GM12878 (cell line): ENCODE measurements around the gene NAA35. TPM values are rescaled to one million over a fixed set of nuclear protein-coding genes. Genes with fewer than 3 reads are reported as not detected.

Experiments used
- ATAC-seq: fragments of 200-7000 bp; cut with Tn5 transposase; 3 replicates; pipeline ENCODE4 v1.9.1; 2020; ENCODE audit warnings: mild to moderate bottlenecking, moderate library complexity
- BruUV-seq: library from RNA; stranded (reverse); fragments of 400-500 nt; replicated peaks from 2 replicates; lab custom pipeline; 2021; lab: Mats Ljungman, UMichigan
- CTCF ChIA-PET: fragments of 300-600 bp; sonication (Branson Sonifier 250); formaldehyde crosslinking; extraction: SDS; loops from one replicate; lab custom pipeline; 2021; ENCODE audit warnings: inconsistent platforms; lab: Yijun Ruan, JAX
- POLR2A ChIA-PET: fragments of 350-600 bp; formaldehyde crosslinking; extraction: SDS; loops from one replicate; lab custom pipeline; 2021; ENCODE audit warnings: inconsistent platforms; lab: Charles Lee
- RAD21 ChIA-PET: fragments of 300-600 bp; sonication (Branson Sonifier 250); formaldehyde crosslinking; loops from one replicate; lab custom pipeline; 2023; ENCODE audit warnings: antibody characterized with exemption; ENCODE audit not compliant: unreplicated experiment; lab: Charles Lee
- SMC1A ChIA-PET: fragments of 300-600 bp; sonication (Branson Sonifier 250); formaldehyde crosslinking; loops from one replicate; lab custom pipeline; 2023; ENCODE audit not compliant: unreplicated experiment, uncharacterized antibody; lab: Charles Lee
- DNase-seq: peaks from one replicate; pipeline ENCODE4 v3.0.0-alpha.2; 2011; ENCODE audit warnings: low read depth, low spot score
- FAIRE-seq: peaks from 3 replicates; lab custom pipeline; 2011; peaks lifted over from hg19 to GRCh38; lab: Jason Lieb, UNC
- H2AFZ ChIP-seq: 2 replicates; pipeline ENCODE4 v1.6.0; 2011; ENCODE audit warnings: low read depth, low read length, control low read depth; ENCODE audit not compliant: control insufficient read depth
- H3K27ac ChIP-seq: 2 replicates; pipeline ENCODE4 v1.5.1; 2011; ENCODE audit warnings: control low read depth; ENCODE audit not compliant: control insufficient read depth, insufficient read depth
- H3K27me3 ChIP-seq, 2 experiments: replicated peaks in 1 of 2; 2 replicates each; pipeline versions ENCODE4 v1.6.0 to v1.6.1; 2011; ENCODE audit warnings: low read length in 1 of 2; ENCODE audit not compliant: control insufficient read depth in 2 of 2, insufficient read depth in 2 of 2
- H3K36me3 ChIP-seq, 2 experiments: 2 replicates each; pipeline ENCODE4 v1.5.1; 2011; ENCODE audit warnings: low read length in 1 of 2; ENCODE audit not compliant: control insufficient read depth in 2 of 2, insufficient read depth in 2 of 2
- H3K4me1 ChIP-seq: 2 replicates; pipeline ENCODE4 v1.6.1; 2011; ENCODE audit warnings: mild to moderate bottlenecking, low read length, moderate library complexity, mixed read lengths; ENCODE audit not compliant: control insufficient read depth, insufficient read depth
- H3K4me2 ChIP-seq: 2 replicates; pipeline ENCODE4 v1.6.0; 2011; ENCODE audit warnings: control low read depth; ENCODE audit not compliant: control insufficient read depth, insufficient read depth
- H3K4me3 ChIP-seq: fragments of 200-600 bp; sonication (generic); 2 replicates; pipeline ENCODE4 v1.5.1; 2016
- H3K79me2 ChIP-seq: 2 replicates; pipeline ENCODE4 v1.6.0; 2011; ENCODE audit warnings: low read length; ENCODE audit not compliant: control insufficient read depth, insufficient read depth
- H3K9ac ChIP-seq: 2 replicates; pipeline ENCODE4 v1.8.0; 2011; ENCODE audit warnings: low read length, control low read depth, mixed read lengths; ENCODE audit not compliant: control insufficient read depth, insufficient read depth
- H3K9me3 ChIP-seq: replicated peaks from 3 replicates; pipeline ENCODE4 v1.5.1; 2011; ENCODE audit warnings: mild to moderate bottlenecking, low read length; ENCODE audit not compliant: control insufficient read depth, insufficient read depth
- H4K20me1 ChIP-seq: 2 replicates; pipeline ENCODE4 v1.6.0; 2011; ENCODE audit not compliant: control insufficient read depth, insufficient read depth
- BRCA1 ChIP-seq: IDR thresholded peaks from 2 replicates; pipeline ENCODE4 v1.6.1; 2011; ENCODE audit warnings: low read depth, low read length, improper control_type of control experiment
- CEBPZ ChIP-seq: fragments of 150-350 bp; IDR thresholded peaks from 2 replicates; pipeline ENCODE4 v1.6.1; 2016; ENCODE audit warnings: low read depth, low read length
- EED ChIP-seq: sonication (generic); IDR thresholded peaks from 2 replicates; pipeline ENCODE4 v1.6.1; 2016; ENCODE audit warnings: antibody characterized with exemption, low read depth
- FOXK2 ChIP-seq: fragments of 450-650 bp; IDR thresholded peaks from 2 replicates; pipeline ENCODE4 v1.6.1; 2017; ENCODE audit warnings: mild to moderate bottlenecking, moderate library complexity
- HSF1 ChIP-seq: fragments of 150-350 bp; IDR thresholded peaks from 2 replicates; pipeline ENCODE4 v1.6.1; 2014; ENCODE audit warnings: mild to moderate bottlenecking, low read depth, low read length
- IKZF2 ChIP-seq, 2 experiments: fragments of 450-650 bp; IDR thresholded peaks; 2 replicates each; pipeline ENCODE4 v1.6.1; 2017; ENCODE audit warnings: mild to moderate bottlenecking in 2 of 2, moderate library complexity in 2 of 2
- IRF4 ChIP-seq: IDR thresholded peaks from 2 replicates; pipeline ENCODE4 v1.6.1; 2011; ENCODE audit warnings: low read depth, low read length
- NBN ChIP-seq: fragments of 450-650 bp; IDR thresholded peaks from 2 replicates; pipeline ENCODE4 v1.6.1; 2016
- RUNX3 ChIP-seq: IDR thresholded peaks from 2 replicates; pipeline ENCODE4 v1.6.1; 2012; ENCODE audit warnings: low read length, inconsistent platforms
- WGBS: methylation state at CpG from one replicate; pipeline ENCODE4 v1.1.6; 2016; ENCODE audit warnings: low lambda C conversion rate; ENCODE audit not compliant: insufficient replicate concordance, insufficient coverage; ENCODE audit errors: missing lambda C conversion rate; 5-methylcytosine and 5-hydroxymethylcytosine counted together
- in situ Hi-C: fragments of 300-500 bp; cut with MboI; formaldehyde crosslinking; loops from 9 replicates; pipeline ENCODE4 v1.14.3; 2018; ENCODE audit warnings: mixed read lengths
- intact Hi-C: fragments of 100-400 bp; cut with micrococcal nuclease; formaldehyde crosslinking; loops from one replicate; pipeline ENCODE4 v1.14.2; 2022; ENCODE audit not compliant: unreplicated experiment
- polyA plus RNA-seq, 11 experiments: library from polyadenylated mRNA; depleted of rRNA in 4 of 11; unstranded in 6 of 11; stranded (reverse) in 5 of 11; fragments of >200 nt; fragmentation: Nextera tagmentation in 4 of 11; fragmentation: Illumina TruSeq in 1 of 11; extraction: Ambion mirVana in 4 of 11; extraction: Trizol in 1 of 11; gene quantifications; 1 replicate in 1 of 11; 2 replicates in 10 of 11; pipeline versions ENCODE4 v1.2.1 to v1.2.3, GENCODE V29; 2011 to 2016; ENCODE audit warnings: inconsistent platforms in 2 of 11, missing spikeins in 2 of 11, low read depth in 1 of 11
- total RNA-seq, 4 experiments: library from RNA; depleted of rRNA in 3 of 4; stranded (reverse); fragments of >200 nt in 3 of 4; fragmentation: Illumina TruSeq in 1 of 4; extraction: Trizol in 1 of 4; gene quantifications; 2 replicates each; pipeline versions ENCODE4 v1.2.1 to v1.2.3, GENCODE V29; 2013 to 2021
- TF ChIP-seq, protein P1 (sequence below): IDR thresholded peaks from 2 replicates; pipeline ENCODE4 v1.6.1; 2012; ENCODE audit warnings: low read depth, low read length, improper control_type of control experiment
- TF ChIP-seq, protein P2 (sequence below): fragments of 450-650 bp; IDR thresholded peaks from 2 replicates; pipeline ENCODE4 v1.6.1; 2018; ENCODE audit warnings: mild to moderate bottlenecking, low read depth, moderate library complexity; ENCODE audit not compliant: partially characterized antibody
- TF ChIP-seq, protein P3 (sequence below): IDR thresholded peaks from 2 replicates; pipeline ENCODE4 v1.6.1; 2011; ENCODE audit warnings: borderline replicate concordance, low read depth, mild to moderate bottlenecking, moderate library complexity, mixed read lengths, low read length; ENCODE audit not compliant: insufficient read depth; ENCODE audit errors: extremely low read length

The NAA35 gene
- total and polyA plus RNA-seq, 10 of the 15 experiments (the other 5 are each of a cell fraction or from before 2014, with no cell fraction given): 15.5 to 38.0 (median 26.9) TPM

DNA sequence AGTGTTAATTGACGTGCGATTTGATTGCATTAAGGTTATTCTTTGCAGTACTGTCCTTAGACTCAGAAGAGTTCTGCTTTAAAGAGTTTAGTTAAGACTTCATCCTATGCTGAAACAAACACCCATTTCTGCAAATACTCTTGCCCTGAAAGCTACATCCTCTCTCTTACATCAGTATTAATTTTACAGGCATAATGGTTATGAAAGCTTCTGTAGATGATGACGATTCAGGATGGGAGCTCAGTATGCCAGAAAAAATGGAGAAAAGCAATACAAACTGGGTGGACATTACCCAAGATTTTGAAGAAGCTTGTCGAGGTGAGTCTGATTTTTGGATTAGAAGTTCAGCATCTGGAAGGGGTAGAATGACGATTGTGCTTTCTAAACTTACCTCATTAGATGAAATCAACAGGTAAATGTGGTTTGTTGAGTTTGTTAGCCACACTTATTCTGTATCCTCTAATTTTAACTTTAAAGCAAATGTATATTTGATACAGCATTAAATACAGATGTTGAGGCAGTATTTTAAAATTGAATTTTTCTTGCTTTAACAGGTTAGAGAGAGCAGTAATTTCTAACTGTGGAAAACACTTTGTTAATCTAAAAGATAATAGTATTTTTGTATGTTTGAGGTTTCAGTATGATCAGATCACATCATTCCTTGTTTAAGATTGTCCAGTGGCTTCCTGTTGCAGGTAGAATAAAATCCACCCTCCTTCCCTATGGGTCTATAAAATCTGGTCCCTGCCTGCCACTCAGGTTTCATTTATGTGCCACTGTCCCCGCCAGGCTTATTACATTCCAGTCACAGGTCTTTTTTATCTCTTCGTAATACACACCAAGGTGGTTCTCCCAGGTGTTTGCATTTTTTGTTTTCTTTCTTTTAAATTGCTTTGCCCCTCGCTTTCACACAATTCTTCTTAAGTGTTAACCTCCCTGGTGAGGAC is 1.3 kb downstream of the NAA35 start:
- Histone ChIP-seq H4K20me1 (no peaks in the 10 kb centered on the region), H3K4me2 (peak overlapping the region; percentile 97), H3K9me3 (no peaks in the 10 kb centered on the region; the same call in 2 of the 3 replicates), H3K9ac (peak overlapping the region; percentile 95), H3K27me3 (no peaks in the 10 kb centered on the region), H3K36me3 (peaks cover 0 to 7% of the 10 kb centered on the region in 2 experiments; a peak in 2 of 4 replicates), H2AFZ (peak overlapping the region; percentile 94), H3K79me2 (peaks cover 57% of the 10 kb centered on the region), H3K4me1 (0 out of 2 replicates have a peak, but pooled peaks cover 4% of the 10 kb centered on the region), H3K4me3 (peak overlapping the region; percentile 87), H3K27ac (peak overlapping the region; percentile 84)
- ChIA-PET RAD21 (no interaction called here), SMC1A (interaction anchor here (0.7 to 1.4 kb wide), 2 partner anchors 10 to 261 kb away, joined by 3 read pairs; no protein-coding TSS in a partner anchor), CTCF (interaction anchor here (1.2 to 1.9 kb wide), 2 partner anchors 10 to 42 kb away, joined by 6 read pairs; no protein-coding TSS in a partner anchor), POLR2A (interaction anchor here (0.6 kb wide), 1 partner anchor 200 kb away, joined by 3 read pairs; no protein-coding TSS in a partner anchor)
- FAIRE-seq (peak; percentile 41), ATAC-seq (no peak), DNase-seq (no peak)
- in situ Hi-C loops (no loop called here), intact Hi-C loops (loop anchor here (5.0 kb wide), 1 partner anchor 200 kb away; the partner anchor contains the start of gene AGTPBP1)
- 39% methylated on average over 8 of the region's 8 CpGs for WGBS
- BruUV-seq: no TSS peak
- TF ChIP-seq HSF1: no peak
- TF ChIP-seq EED: no peak
- TF ChIP-seq, protein P1, sequence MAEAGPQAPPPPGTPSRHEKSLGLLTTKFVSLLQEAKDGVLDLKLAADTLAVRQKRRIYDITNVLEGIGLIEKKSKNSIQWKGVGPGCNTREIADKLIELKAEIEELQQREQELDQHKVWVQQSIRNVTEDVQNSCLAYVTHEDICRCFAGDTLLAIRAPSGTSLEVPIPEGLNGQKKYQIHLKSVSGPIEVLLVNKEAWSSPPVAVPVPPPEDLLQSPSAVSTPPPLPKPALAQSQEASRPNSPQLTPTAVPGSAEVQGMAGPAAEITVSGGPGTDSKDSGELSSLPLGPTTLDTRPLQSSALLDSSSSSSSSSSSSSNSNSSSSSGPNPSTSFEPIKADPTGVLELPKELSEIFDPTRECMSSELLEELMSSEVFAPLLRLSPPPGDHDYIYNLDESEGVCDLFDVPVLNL: no peak
- TF ChIP-seq FOXK2: no peak
- no peak for TF ChIP-seq CEBPZ
- no peak for TF ChIP-seq IKZF2 (IDR thresholded peaks at IDR 0.05)
- TF ChIP-seq, protein P2, sequence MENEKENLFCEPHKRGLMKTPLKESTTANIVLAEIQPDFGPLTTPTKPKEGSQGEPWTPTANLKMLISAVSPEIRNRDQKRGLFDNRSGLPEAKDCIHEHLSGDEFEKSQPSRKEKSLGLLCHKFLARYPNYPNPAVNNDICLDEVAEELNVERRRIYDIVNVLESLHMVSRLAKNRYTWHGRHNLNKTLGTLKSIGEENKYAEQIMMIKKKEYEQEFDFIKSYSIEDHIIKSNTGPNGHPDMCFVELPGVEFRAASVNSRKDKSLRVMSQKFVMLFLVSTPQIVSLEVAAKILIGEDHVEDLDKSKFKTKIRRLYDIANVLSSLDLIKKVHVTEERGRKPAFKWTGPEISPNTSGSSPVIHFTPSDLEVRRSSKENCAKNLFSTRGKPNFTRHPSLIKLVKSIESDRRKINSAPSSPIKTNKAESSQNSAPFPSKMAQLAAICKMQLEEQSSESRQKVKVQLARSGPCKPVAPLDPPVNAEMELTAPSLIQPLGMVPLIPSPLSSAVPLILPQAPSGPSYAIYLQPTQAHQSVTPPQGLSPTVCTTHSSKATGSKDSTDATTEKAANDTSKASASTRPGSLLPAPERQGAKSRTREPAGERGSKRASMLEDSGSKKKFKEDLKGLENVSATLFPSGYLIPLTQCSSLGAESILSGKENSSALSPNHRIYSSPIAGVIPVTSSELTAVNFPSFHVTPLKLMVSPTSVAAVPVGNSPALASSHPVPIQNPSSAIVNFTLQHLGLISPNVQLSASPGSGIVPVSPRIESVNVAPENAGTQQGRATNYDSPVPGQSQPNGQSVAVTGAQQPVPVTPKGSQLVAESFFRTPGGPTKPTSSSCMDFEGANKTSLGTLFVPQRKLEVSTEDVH: no peak
- no peak for TF ChIP-seq NBN
- no peak for TF ChIP-seq BRCA1
- no peak for TF ChIP-seq RUNX3
- no peak for TF ChIP-seq IRF4
- TF ChIP-seq, protein P3, sequence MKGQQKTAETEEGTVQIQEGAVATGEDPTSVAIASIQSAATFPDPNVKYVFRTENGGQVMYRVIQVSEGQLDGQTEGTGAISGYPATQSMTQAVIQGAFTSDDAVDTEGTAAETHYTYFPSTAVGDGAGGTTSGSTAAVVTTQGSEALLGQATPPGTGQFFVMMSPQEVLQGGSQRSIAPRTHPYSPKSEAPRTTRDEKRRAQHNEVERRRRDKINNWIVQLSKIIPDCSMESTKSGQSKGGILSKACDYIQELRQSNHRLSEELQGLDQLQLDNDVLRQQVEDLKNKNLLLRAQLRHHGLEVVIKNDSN: no peak
